Stimulated activated CD8-positive, alpha-beta memory T cell treated with anti-CD3 and anti-CD28 coated beads, Interleukin-7, amount 100 ng/mL, for 24 hours (primary cell): ENCODE results near the gene BCAS1.

ENCODE experiments used
- DNase-seq: peaks from one replicate; pipeline ENCODE4 v3.0.0-alpha.2; 2020; ENCODE audit warnings: low read depth

BCAS1 gene

DNA sequence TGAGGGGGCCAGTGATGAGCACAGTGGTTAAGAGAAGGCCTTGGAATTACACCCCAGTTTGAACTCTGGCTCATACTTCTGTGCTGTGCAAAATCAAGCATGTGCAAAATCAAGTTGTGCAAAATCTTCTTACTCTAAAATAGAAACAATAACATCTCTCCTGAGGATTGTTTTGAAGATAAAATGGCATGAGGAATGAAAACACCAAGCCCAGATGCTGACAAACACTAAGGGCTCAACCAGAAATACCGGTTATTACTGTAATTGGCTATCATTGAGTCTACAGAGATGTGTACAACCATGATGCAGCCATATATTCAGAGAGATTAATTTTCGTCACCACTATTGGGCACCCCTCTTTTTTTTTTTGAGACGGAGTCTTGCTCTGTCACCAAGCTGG, 5.9 kb upstream of the BCAS1 start:
- no peak for DNase-seq

DNA sequence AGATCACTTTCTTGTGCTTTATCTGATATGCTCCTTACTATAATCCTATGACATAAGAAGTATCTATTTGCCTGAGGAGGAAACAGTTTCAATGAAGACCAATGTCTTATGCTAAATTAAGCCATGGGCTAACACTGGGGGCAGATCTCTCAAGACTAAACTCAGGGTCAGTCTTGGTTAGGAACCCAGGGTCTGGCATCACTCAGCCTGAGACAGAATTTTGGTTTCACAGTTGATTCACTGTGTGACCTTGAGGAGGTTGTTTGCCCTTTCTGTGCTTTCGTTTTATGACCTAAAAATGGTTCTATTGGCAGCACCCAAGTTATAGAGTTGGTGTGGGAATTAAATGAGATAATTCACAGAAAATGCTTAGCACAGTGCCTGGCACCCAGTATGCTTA, 4.9 kb upstream of the BCAS1 start:
- DNase-seq, result no peak

DNA sequence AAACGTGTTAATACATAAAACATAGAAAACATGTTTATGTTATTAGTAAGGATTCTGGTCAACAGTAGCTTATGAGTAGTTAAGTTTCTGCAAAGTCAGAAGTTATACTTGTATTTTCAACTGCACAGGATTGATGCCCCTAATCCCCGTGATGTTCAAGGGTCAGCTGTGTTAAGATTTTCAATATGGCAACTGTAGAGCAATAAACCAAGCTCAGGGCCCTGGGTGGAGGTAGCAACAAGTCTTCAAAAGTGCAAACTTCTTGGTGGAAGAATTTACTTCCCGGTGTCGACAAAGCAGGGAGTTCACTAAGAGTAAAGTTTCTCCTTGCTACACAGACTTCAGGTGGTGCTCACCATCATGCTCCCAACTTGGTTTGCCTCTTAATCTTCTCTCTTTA, 4.1 kb upstream of the BCAS1 start:
- no peak for DNase-seq

DNA sequence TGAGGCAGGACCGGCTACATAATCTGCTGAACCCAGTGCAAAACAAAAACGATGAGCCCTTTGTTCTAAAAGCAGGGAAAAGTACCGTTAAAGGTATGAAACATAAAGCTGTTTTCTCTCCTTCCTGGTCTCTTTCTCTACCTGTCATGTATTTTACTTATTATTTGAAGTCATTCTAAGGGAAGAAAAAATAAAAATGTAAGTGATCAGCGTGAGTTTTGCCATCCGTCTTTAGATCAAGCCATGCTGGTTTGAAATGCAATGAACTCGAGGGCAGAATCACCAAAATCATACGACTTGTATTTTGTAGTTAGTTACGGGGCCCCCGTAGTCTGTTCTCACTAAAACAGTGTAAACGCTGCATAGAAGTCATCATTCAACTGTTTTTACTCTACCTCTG, 2.9 kb upstream of the BCAS1 start:
- no peak for DNase-seq

DNA sequence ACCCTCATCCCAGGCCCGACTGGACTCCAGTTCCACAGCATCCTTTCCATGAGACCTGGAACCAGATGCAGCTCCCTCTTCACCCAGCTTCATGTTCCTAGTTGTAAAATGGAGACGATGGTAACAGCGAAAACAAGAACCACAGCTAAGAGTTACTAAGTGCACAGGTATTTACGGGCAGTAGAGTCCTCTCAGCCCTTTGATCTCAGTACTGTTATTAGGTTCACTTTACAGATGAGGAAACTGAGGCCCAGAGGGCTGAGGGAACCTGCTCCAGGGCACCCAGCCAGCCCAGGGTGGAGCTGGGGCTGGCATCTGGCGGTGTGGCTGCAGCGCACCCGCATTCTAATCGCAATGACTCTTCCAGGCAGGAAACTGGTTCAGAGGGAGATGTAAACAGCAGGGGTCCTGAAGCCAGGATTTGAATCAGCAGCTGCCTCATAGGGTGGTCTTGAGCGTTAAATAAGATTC, 858 bp downstream of the BCAS1 start:
- no peak for DNase-seq

DNA sequence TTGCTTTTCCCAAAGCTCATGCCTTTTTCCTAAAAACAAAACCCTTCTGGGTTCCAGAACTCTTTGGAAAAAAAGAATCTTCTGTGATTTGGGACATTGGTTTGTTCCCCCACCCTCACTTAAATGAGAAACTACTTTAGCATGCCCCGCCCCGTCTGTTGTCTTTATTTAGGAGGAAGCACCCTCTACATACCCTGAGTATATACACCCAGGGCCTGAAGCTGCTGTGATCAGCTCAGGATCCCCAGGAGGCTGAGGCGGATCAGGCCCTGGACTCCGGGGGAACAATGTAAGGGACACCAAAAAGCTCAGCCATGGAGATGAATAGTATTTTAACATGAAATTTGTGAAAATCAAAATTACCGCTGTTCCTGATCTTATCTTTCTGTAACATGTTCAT, 1.4 kb downstream of the BCAS1 start:
- DNase-seq, result no peak

DNA sequence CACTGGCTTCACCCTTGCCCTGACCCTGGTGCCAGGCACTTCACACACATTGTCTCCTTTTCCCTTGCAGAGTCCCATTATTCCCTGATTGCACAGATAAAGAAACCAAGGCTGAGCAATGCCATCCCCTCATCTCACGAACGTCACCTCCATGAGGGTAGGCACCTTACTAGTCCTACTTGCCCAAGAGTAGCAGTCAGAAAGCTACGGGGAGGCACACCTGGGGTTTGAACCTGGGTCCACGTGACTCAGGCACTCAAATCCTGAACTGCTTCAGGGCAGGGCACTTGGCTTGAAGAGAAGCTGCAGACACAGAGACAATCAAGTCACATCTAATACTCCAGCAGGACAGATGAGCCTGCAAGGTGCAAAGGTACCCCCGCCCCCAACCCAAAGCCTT, 1.9 kb downstream of the BCAS1 start:
- no peak for DNase-seq

DNA sequence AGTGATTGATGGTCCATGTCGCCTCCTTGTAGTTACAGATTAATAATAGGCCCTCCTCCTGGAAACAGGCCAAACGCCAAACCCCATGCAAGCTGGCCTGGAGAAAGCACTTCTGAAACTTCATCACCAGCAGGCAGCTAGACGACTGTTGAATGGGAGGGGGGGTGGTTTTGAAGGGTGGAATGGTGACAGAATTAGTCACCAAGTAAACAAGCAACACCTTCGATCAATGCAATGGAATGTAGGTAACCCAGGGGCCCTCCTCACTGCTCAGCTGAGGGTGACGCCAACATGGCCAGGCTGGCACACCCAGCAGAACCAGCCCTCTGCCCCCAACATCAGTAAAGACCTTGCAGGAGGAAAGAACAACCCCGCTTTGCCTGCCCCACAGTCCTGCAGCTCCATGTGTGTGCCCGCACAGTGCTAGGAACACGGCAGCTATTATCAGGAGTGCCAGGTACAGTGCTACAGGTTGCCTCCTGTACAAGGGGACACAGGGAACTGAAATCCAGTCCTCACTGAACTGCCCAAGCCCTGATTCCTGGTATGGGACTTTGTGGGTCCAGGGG, 2.7 kb downstream of the BCAS1 start:
- no peak for DNase-seq

DNA sequence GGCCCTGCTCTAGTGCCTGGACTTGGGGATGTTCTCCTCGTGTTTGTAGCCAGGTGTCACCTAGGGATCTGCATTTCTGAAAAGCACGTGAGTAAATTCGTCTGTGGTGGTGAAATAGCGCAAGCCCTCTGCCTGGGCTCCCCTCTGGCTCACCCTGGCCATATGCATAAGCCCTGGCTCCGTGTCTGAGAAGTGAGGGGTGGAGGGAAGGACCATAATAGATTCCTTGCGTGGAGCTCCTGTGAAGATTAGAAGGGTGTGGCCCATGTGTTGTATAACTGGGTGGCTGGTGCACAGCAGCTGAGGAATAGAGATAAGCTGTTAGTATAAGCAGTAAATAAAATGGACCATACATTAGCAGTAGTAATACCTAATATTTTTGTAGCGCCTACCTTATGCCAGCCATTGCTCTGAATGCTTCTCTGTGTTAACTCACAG, 4.8 kb downstream of the BCAS1 start:
- DNase-seq, result no peak

DNA sequence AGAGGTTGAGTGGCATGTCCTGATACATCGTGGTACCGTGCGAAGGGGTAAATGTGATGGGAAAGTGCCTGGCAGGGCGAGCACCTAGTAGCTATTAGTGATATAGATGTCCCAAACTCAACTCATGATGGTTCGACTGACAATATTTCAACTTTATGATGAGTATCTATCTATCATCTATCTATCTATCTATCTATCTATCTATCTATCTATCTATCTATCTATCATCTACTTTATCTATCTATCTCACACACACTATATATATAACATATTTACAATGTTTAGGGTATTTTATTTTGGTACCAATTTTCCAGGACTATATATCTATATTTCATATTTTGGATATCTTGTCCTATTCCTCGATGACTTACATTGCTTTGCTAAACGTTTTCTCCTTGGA, 5.5 kb downstream of the BCAS1 start:
- no peak for DNase-seq

DNA sequence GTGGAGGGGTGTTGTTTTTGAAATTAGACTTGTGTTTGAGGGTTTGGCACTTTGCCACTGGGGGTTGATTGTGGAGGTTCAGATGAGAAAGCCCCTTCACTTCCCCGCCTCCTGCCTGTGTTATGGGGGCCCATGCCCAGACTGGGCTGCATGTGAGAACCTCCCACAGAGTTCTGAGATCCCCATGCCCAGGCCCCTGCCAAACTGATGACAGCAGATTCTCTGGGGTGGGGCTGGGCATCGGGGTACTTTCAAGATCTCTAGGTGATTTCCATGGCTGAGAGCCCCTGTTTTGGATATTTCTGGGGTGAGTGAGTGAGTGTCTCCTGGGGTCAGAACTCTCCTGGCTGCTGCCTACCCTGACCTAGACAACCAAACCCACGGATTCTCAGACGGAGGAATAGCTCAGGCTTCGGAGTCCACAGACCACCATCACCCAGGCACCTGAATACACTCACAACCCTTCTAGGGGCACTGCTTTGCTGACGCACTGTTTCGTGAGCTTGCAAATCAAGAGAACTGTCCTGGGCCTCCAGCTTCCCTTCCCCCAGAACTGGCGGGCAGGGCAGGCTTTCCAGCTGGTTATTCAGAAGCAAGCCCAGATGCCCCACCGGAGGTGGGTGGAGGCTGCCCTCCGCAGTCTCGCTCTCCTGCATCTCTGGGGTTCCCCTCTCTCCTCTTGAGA, 6.3 kb downstream of the BCAS1 start:
- peak; percentile 36 for DNase-seq

DNA sequence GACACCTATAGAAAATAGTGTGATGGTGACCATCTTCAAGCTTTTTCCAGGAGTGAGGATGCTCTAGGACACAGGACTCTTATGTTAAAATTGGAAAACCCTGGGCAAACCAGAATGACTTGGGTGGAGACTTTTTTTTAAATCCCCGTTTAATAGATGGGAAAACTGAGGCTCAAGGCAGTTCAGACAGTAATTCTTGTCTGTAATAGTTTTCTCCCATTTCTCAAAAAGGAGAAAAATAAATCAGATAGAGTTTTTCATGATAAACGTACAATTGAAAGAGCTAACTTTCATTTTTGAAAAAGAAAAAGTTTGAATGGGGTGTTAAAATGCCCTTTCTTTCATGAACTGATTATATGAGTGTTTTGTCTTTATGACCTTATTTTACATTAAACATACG, 6.8 kb downstream of the BCAS1 start:
- DNase-seq, result no peak

DNA sequence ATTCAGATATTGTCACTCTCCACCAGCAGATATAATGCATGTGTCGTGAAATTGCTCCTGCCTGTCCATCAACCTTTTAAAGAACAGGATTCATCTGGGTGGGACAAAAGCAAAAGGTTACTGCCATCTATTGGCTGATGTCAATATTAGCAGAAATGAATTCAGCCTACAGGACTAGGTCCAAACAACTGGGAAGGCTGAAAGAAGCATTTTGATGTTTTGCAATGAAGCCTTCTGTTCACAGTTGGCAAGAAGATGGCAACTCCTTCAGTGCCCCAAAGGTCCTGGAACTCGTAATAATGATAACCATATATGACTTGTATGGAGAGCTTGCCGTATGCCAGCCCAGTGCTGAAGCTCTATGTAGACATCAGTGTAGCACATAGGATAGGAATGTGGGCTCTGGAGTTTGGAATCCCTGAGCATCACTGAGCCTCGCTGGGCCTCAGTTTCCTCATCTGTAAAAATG, 7.5 kb downstream of the BCAS1 start:
- DNase-seq, result no peak

DNA sequence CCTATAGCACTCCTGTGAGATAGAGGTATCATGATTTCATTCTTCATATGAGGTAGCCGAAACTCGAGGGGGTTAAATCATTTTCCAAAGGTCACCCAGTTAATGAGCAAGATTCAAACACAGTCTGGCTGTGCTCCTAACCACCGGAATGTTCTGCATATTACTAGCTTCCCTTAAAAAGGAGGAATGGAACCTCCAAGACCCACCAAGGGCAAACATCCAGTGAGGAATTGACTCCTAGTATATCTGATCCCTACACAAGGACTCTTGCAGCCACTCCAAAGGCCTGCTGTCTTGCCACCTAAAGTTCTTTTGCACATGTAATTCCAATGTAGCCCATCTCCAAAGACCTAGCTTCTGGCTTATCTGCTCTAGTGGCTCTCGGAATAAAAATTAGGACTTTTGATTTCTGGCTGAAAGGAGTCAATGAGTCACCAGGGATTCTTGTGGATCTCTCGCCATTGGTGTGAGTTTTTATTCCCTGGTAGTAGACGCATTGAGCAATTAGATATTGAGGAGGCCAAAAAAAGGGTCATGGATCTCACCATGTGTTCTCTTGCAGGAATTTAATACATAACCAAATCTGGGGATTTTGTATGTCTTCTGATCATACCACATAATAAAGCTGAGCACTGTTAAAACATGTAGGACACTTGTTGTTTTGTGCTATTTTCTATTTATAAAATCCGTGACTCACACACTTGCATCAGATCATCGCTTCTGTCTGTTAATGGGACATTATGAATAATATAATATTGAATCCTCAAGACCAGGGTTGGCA, 9.1 kb downstream of the BCAS1 start:
- DNase-seq, result no peak

DNA sequence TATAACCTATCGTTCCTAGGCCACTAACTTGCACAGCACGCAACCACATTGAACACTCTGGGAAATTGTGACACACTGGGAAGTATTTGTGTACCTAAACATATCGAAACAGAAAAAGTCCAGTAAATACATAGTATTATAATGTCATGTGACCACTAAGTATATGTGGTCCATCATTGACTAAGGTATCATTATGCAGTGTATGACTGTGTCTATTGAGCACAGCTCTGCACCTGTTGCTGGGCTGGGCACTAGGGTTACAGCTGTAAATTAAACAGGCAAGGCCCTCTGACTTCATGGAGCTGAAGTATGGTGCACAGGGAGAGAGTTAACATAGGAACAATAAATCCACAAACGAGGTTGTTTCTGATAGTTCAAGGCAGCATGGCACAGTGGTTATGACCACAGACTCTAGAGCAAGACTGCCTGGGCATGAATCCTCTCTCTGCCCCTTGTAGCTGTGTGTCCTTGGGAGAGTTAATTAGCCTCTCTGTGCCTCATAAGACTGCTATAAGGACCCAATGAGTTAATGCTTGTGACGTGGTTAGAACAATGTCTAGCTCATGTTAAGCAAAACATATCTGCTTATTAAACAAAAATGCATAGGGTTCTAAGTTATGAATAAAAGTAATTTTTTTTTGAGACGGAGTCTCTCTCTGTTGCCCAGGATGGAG, 10.6 kb downstream of the BCAS1 start:
- no peak for DNase-seq

DNA sequence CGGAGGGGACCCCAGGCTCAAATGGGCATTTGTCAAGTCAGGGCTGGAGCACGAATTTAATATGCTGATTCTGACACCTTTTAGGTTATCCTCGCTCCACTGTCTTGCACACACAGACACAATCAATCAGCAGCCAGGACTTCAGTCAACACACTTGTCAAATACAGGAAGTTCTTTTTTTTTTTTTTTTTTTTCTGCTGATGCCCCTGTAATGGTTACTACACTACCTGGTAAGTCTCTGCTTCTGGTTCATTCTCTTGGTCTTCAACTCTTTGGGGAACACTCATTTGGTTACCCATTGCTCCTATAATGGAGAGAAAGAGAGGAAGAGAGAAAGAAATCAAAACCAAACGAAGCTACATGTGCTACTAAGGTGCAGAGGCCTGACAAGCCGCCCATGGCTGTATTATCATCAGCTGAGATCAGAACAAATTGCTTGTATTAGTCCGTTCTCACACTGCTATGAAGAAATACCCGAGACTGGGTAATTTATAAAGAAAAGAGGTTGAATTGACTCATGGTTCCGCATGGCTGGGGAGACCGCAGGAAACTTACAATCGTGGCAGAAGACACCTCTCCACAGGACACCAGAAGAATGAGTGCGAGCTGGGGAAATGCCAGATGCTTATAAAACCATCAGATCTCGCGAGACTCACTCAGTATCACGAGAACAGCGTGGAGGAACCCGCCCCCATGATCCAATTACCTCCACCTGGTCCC, 11.8 kb downstream of the BCAS1 start:
- DNase-seq, result no peak

DNA sequence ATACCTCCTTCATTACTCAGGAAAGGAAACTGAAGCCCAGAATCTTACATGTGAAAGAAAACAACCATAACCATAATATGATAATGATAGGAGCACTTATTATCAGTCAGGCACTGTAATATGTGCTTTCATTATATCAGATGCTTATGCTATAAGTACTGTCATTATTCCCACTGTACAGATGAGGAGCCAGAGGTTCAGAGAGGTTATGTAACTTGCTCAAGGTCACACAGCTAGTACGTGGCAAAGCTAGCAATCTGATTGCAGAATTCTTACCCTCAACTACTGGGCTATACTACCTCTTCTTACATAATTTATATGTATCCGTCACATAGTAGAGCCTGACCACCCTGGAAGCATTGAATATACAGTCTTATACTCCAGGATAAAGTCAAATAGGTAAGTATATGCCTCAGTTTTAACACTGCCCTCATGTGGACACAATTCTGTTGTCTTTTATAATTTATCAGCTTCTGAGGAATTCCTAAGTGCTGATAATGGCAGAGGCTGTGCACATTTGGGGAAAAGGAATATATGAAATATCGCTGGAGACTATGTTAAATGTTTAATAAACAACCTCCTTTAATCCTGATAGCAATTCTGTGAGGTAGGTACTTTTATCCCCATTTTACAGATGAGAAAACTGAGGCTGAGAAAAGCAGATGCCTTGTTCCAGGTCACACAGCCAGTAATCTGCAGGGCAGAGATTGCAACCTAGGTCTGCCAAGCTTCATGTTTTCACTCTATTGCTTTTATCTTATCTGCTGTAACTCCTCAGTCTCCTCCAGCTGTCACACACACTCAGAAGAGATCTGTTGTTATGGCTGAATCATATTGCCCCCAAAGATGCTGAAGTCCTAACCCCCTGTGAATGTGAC, 13.4 kb downstream of the BCAS1 start:
- DNase-seq, result no peak

DNA sequence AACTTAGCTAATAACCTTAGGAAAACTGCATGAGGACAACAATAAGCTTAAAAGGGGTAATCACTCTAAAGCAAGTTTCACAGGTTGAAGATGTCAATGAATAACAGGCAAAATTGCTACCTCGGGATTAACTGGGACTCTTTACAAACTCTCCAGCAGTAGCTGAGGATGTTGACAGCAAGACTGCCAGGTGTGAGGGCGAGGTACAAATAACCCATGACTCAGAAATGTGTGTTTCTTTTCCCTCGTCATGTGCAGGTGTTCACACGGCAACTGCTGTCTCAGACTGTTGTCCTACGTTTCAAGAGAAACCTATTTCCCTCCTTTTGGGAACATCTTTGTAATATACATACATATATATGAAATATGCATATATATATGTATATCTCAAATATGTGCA, 15.9 kb downstream of the BCAS1 start:
- DNase-seq, result no peak

DNA sequence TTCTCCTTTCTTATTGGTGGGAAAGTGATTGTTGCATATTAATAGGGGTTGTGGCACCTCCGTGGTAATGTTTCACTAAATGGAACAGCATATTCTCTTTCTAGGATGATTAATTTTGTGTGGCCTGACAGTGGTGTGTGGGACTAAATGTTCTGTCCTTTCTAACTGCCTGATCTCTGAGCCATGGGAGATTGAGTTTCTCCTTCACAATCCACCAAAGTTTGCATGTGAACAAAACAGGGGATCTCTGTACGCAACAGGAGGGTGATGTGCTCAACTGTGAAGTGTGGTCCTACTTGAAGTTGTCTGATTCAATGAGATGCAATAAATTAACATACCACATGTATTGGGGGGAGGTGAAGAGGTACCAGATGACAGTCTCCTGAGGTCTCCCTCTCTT, 19.3 kb downstream of the BCAS1 start:
- no peak for DNase-seq

DNA sequence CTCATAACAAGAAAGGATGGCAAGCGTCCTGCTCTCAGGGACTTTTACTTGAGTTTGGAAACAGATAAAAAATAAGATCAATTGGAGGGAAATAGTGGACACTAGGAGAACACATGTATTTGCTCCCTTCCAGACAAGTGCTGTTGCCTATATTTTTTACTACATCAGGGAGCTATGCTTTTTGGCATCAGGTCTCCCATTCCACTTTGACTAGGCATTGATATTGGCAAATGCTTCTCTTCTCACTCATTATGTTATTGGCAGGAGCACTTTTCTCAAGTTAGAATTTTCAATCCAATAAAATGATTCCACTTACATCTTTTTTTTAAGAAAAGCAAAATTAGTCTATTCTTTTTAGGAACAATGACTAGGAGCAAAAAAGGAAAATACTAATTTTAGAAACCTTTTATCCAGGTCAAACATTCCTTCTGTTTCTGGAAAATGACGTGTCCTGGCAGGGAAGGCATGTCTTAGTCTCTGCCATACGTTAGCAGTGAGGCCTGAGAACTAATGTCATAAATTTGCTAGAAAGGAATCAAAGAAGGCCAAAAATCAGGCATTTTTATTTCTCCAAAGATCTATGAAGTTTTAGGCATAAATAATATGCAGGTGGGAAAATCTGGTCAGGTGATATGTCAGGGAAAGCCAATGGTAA, 21.4 kb downstream of the BCAS1 start:
- no peak for DNase-seq
